Renal cortical epithelial cell (primary cell): ENCODE data around the gene PTPN6. TPM values are rescaled to one million over a fixed set of nuclear protein-coding genes. Genes with fewer than 3 reads are reported as not detected.
A peak's percentile ranks its signal among the peaks of the same experiment; 100 is the strongest.

Source experiments
- DNase-seq: peaks from one replicate; pipeline ENCODE4 v3.0.0-alpha.2; 2011; ENCODE audit warnings: low read depth
- total RNA-seq: library from RNA; depleted of rRNA; stranded (reverse); fragments of >200 nt; gene quantifications from 2 replicates; pipeline ENCODE4 v1.2.3, GENCODE V29; 2014

The PTPN6 gene
- total RNA-seq, 1 donor from 2014 or later = 18.4 TPM

- DNase-seq = no peak
Measured at GRCh38 chr12:6956021-6956727, 5.0 kb downstream of the PTPN6 start.

GRCh38 chr12:6957151-6957701, 6.1 kb downstream of the PTPN6 start:
- DNase-seq = no peak

- no peak for DNase-seq
Measured at GRCh38 chr12:6957741-6958608, 6.8 kb downstream of the PTPN6 start.

GRCh38 chr12:6958609-6959057, 7.5 kb downstream of the PTPN6 start:
- DNase-seq = no peak

GRCh38 chr12:6959058-6959804, 8.1 kb downstream of the PTPN6 start:
- no peak for DNase-seq

- DNase-seq = no peak
Measured at GRCh38 chr12:6959805-6960592, 8.8 kb downstream of the PTPN6 start.

- DNase-seq = no peak
Measured at GRCh38 chr12:6960593-6961277, 9.6 kb downstream of the PTPN6 start.

- DNase-seq = no peak
Measured at GRCh38 chr12:6961278-6961694, 10.1 kb downstream of the PTPN6 start.

- DNase-seq = peak; percentile 46
Measured at GRCh38 chr12:6961695-6962284, 10.6 kb downstream of the PTPN6 start.

GRCh38 chr12:6962285-6963015, 11.3 kb downstream of the PTPN6 start:
- no peak for DNase-seq

- no peak for DNase-seq
Measured at GRCh38 chr12:6963016-6963731, 12.0 kb downstream of the PTPN6 start.

GRCh38 chr12:6963791-6964413, 12.7 kb downstream of the PTPN6 start:
- no peak for DNase-seq

GRCh38 chr12:6964605-6965025, 13.5 kb downstream of the PTPN6 start:
- DNase-seq = no peak

- DNase-seq = peak; percentile 72
Measured at GRCh38 chr12:6965026-6965661, 14.0 kb downstream of the PTPN6 start.

GRCh38 chr12:6965714-6966113, 14.6 kb downstream of the PTPN6 start:
- no peak for DNase-seq

- no peak for DNase-seq
Measured at GRCh38 chr12:6966351-6966750, 15.2 kb downstream of the PTPN6 start.

GRCh38 chr12:6967651-6968100, 16.5 kb downstream of the PTPN6 start:
- no peak for DNase-seq

- no peak for DNase-seq
Measured at GRCh38 chr12:6968426-6968825, 17.3 kb downstream of the PTPN6 start.
